K562 (cell line): Measurements from ENCODE around the gene CLDN24.

Experiments used
- CTCF ChIP-seq, 3 experiments: IDR thresholded peaks in 2 of 3; conservative IDR thresholded peaks in 1 of 3; 2 replicates each; pipeline ENCODE4 v1.5.1; 2011 to 2012; ENCODE audit warnings: low read length in 3 of 3, mild to moderate bottlenecking in 3 of 3, control low read depth in 2 of 3, improper control_type of control experiment in 1 of 3, inconsistent platforms in 1 of 3, low read depth in 1 of 3, mixed read lengths in 1 of 3, moderate library complexity in 1 of 3; ENCODE audit not compliant: insufficient read depth in 2 of 3
- ETV6 ChIP-seq, 3 experiments: fragments of 150-350 bp in 1 of 3; sonication (generic) in 1 of 3; formaldehyde crosslinking in 1 of 3; IDR thresholded peaks; 2 replicates each; pipeline versions ENCODE4 v1.6.1 to v1.8.0; 2014 to 2022; ENCODE audit warnings: borderline replicate concordance in 2 of 3, low read depth in 2 of 3, antibody characterized with exemption in 1 of 3, low read length in 1 of 3, mild to moderate bottlenecking in 1 of 3, missing genetic modification reagents in 1 of 3
- HDAC8 ChIP-seq: fragments of 450-650 bp; IDR thresholded peaks from 2 replicates; pipeline ENCODE4 v1.6.1; 2016; ENCODE audit warnings: mild to moderate bottlenecking, missing genetic modification characterization, moderate library complexity, missing compliant biosample characterization
- MLX ChIP-seq, 2 experiments: fragments of 450-650 bp in 1 of 2; sonication (generic) in 1 of 2; formaldehyde crosslinking; conservative IDR thresholded peaks; 2 replicates each; pipeline versions ENCODE4 v1.4.0 to v1.8.1; 2020 to 2022; ENCODE audit warnings: mild to moderate bottlenecking in 1 of 2, missing genetic modification reagents in 1 of 2

GRCh38 chr4:183314336-183314735 is 7.9 kb downstream of the CLDN24 start:
- TF ChIP-seq CTCF (IDR thresholded peaks at IDR 0.05 in 2 of 3, conservative IDR thresholded peaks at IDR 0.05 in 1 of 3; ENCODE audit: insufficient read depth in 2 of 3, low read depth in 1 of 3, low read length in 3 of 3): no peak
- TF ChIP-seq MLX (CRISPR knock-in tag; conservative IDR thresholded peaks at IDR 0.05): no peak
- TF ChIP-seq ETV6 (IDR thresholded peaks at IDR 0.05; ENCODE audit: borderline replicate concordance in 1 of 2, low read depth in 2 of 2, low read length in 1 of 2): no peak
- no peak for TF ChIP-seq ETV6 (CRISPR knock-in tag; IDR thresholded peaks at IDR 0.05; ENCODE audit: borderline replicate concordance)
- TF ChIP-seq HDAC8 (tag): no peak
